Neuron (in vitro differentiated cells): ENCODE results near the gene ZNF385A.

Source experiments
- H2AFZ ChIP-seq: one replicate; pipeline ENCODE4 v1.6.1; 2013; ENCODE audit warnings: low read depth, mild to moderate bottlenecking, inconsistent platforms, low read length, moderate library complexity
- H3K27me3 ChIP-seq: one replicate; pipeline ENCODE4 v1.6.1; 2013; ENCODE audit warnings: low read length; ENCODE audit not compliant: insufficient read depth
- H3K36me3 ChIP-seq: one replicate; pipeline ENCODE4 v1.6.1; 2013; ENCODE audit warnings: low read length; ENCODE audit not compliant: insufficient read depth
- H3K4me1 ChIP-seq: one replicate; pipeline ENCODE4 v1.6.1; 2013; ENCODE audit warnings: low read length; ENCODE audit not compliant: insufficient read depth
- H3K4me3 ChIP-seq: 2 replicates; pipeline ENCODE4 v1.5.1; 2013; ENCODE audit warnings: mild to moderate bottlenecking, low read length, moderate library complexity
- H3K9me3 ChIP-seq: one replicate; pipeline ENCODE4 v1.6.1; 2013; ENCODE audit warnings: low read length

The ZNF385A gene

DNA sequence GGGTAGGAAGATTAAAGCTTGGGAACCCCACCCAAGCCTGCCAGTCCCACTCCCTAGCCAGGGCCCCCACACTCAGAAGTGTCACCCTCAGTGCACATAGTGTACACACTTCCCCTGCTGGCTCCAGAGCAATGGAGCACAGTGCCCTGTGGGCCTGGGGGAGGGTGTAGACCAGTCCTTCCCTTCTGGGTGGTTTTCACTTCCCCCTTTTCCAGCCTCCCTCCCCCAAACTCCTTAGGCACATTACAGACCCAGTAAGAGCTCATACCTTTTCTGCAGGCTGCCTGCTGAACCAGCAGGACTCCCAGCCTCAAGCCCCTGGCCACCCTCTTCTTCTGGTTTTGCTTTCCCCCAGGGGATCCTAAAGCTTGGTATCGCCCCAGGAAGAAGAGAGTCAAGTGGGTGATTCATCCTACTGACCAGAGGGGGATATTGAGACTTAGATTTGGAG, at the start of gene ZNF385A:
Gene ZNF385A (minus strand): TSS at position 143 of the 451 bp plus-strand sequence. CDS start 219 bp downstream, outside the sequence.
- H3K36me3 ChIP-seq: no peaks in the 10 kb centered on the region
- no peak within 1 kb of the TSS for H2AFZ ChIP-seq
- peaks cover 23% of the 10 kb centered on the region for H3K4me1 ChIP-seq
- peaks cover 3% of the 10 kb centered on the region for H3K27me3 ChIP-seq
- no peaks in the 10 kb centered on the region for H3K9me3 ChIP-seq
- no peak within 1 kb of the TSS for H3K4me3 ChIP-seq

- peaks cover 2% of the 10 kb centered on the region for H3K9me3 ChIP-seq
These were observed 48.3 kb upstream of the ZNF385A start for GRCh38 chr12:54432815-54433164.

GRCh38 chr12:54431911-54432814, 47.6 kb upstream of the ZNF385A start:
- Histone ChIP-seq H3K9me3 (peaks cover 2% of the 10 kb centered on the region), H3K27me3 (peaks cover 15% of the 10 kb centered on the region), H3K36me3 (no peaks in the 10 kb centered on the region), H2AFZ (no peak overlapping the region), H3K4me1 (no peaks in the 10 kb centered on the region), H3K4me3 (no peak overlapping the region)

More at GRCh38 chr12:54432815-54433164, 48.3 kb upstream of the ZNF385A start:
- no peaks in the 10 kb centered on the region for H3K4me1 ChIP-seq
- H3K4me3 ChIP-seq: no peak overlapping the region
- H2AFZ ChIP-seq: no peak overlapping the region
- peaks cover 10% of the 10 kb centered on the region for H3K27me3 ChIP-seq
- no peaks in the 10 kb centered on the region for H3K36me3 ChIP-seq

GRCh38 chr12:54430471-54431069, 46.0 kb upstream of the ZNF385A start:
- Histone ChIP-seq H3K27me3 (peaks cover 28% of the 10 kb centered on the region), H3K9me3 (peaks cover 2% of the 10 kb centered on the region), H3K4me1 (no peaks in the 10 kb centered on the region), H2AFZ (no peak overlapping the region), H3K36me3 (no peaks in the 10 kb centered on the region), H3K4me3 (no peak overlapping the region)

DNA sequence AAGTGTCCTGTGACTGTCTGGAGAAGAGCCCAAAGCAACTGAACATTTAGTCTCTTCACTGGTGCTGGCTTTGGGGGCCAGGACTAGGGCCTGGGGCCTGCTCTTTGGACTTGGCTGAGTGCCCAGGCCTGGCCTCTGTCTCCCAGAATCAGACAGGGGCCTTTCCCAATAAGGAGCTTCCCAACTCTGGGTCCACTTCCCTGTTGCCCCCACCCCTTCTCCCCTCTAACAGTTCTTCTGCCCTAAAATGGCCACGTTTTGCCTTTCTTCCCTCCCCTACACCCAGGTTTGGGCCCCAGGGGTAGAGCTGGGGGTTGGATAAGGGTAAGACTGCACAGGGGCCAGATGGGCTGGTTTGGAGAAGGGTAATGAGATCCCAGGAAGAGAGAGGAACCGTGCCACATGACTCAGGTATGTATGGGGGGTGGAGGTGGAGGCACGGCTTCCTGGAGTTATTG, 44.5 kb upstream of the ZNF385A start:
- Histone ChIP-seq H3K27me3 (peaks cover 42% of the 10 kb centered on the region), H3K9me3 (peaks cover 2% of the 10 kb centered on the region), H3K4me1 (no peaks in the 10 kb centered on the region), H3K4me3 (no peak overlapping the region), H3K36me3 (no peaks in the 10 kb centered on the region), H2AFZ (no peak overlapping the region)

DNA sequence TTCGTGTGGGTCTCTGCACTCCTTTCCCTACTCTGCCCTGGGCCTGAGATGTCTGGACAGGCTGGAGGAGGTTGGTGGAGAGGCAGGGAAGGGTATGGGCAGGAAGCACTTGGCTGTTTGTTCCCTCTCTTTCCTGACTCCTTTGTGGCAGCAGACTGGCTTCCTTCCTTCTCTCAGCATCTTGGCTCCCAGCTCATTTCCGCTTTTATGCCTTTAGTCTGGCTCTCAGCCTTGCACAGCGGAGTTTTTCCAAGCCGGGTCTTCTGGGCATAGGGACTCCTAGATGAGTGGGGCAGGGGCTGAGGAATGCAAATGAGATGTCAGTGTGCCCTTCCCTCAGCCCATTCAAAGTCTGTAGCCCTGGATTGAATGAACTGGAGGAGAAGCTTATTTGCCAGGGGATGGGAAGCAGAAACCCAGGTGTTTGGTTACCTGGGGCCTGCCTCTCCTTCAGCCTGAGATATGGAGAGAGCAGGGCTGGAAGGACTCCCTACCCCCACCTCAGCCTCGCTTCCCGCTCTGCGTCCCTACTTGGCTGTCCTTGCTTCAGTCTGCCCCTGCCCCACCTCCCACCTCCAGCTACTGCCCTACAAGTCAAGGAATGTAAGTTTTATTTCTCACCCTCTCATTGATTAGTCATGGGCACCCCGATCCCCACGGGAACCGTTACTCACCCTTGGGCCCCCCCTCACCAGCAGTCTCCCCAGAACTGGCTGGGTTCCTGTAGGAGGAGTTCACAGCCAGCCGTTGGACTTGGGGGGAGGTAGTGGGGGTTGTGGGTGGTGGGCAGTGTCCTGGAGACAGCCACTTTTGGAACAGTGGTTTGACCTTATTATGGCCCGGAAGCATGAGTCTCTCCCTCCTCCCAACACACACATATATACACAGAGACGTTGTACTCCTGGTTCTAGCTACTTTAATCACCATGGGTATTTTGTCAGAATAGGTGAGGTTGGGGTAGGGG, 43.8 kb upstream of the ZNF385A start:
- Histone ChIP-seq H3K4me3 (no peak overlapping the region), H3K9me3 (peaks cover 2% of the 10 kb centered on the region), H3K36me3 (no peaks in the 10 kb centered on the region), H3K27me3 (peaks cover 45% of the 10 kb centered on the region), H2AFZ (no peak overlapping the region), H3K4me1 (no peaks in the 10 kb centered on the region)

DNA sequence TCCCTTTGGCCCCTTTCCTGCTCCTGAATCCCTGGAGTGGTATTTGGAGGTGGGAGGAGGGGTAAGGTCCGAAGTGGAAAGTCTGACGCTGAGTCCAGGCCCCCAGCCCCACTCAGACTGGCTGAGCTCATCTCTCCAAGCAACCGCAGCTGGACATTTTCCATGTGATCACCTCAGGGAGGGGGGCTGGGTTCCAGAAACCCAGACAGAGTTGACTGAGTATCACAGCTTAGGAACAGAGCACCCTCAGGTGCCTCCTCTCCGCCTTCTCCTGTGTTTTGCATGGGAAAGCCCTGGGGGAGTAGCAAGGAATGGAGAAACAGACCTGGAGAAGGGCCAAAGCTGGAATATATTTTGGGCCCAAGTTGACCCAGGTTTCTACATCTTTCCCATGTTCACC, 42.6 kb upstream of the ZNF385A start:
- Histone ChIP-seq H3K4me1 (no peaks in the 10 kb centered on the region), H3K36me3 (no peaks in the 10 kb centered on the region)

DNA sequence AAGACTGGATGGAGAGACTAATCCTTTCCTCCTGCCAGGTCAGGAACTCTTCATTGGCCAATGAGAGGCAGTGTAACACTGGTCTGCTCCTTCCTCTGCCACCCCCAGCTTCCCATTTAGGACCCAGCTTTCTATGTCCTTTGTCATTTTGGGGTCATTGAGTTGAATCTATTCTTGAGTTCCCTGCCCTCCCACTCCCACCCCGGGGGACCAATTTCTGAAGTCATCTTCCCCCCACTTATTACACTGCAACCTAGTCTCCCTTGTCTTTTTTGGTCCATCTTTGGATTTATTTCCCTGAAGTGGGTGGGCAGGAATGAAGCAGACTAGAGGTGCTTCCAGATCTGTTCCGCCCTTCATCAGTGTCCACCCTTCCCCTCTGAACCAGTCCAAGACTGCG, 42.2 kb upstream of the ZNF385A start:
- Histone ChIP-seq H2AFZ (no peak overlapping the region), H3K27me3 (peaks cover 50% of the 10 kb centered on the region), H3K36me3 (no peaks in the 10 kb centered on the region), H3K4me3 (no peak overlapping the region), H3K9me3 (peaks cover 2% of the 10 kb centered on the region), H3K4me1 (no peaks in the 10 kb centered on the region)

More for the DNA sequence above, 42.6 kb upstream of the ZNF385A start:
- Histone ChIP-seq H3K9me3 (peaks cover 2% of the 10 kb centered on the region), H3K4me3 (no peak overlapping the region), H3K27me3 (peaks cover 45% of the 10 kb centered on the region), H2AFZ (no peak overlapping the region)

GRCh38 chr12:54425702-54426101, 41.2 kb upstream of the ZNF385A start:
- Histone ChIP-seq H3K27me3 (peaks cover 59% of the 10 kb centered on the region), H3K4me1 (no peaks in the 10 kb centered on the region), H3K9me3 (peaks cover 2% of the 10 kb centered on the region), H2AFZ (no peak overlapping the region), H3K36me3 (no peaks in the 10 kb centered on the region), H3K4me3 (no peak overlapping the region)

DNA sequence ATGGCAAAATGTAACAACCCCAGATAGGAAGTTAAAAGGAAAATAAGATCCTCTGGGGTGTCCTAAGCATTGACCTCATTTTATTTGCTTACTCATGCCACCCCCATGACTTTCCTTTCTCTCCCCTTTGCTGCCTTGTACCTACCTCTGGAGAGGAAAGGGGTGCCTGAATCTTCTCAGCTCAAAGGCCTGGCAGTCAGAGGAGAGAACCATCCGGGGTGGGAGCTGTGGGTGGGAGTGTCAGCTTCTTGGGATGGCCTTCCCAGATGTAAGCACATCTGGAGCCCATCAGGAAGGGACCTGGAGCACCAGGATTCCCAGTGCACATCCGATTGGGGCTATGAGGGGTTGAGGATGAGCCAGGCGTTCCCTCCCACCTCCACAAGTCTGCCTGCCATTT, 39.7 kb upstream of the ZNF385A start:
- Histone ChIP-seq H3K9me3 (peaks cover 2% of the 10 kb centered on the region), H3K4me3 (no peak overlapping the region), H3K4me1 (no peaks in the 10 kb centered on the region), H3K36me3 (no peaks in the 10 kb centered on the region), H2AFZ (no peak overlapping the region), H3K27me3 (peaks cover 73% of the 10 kb centered on the region)

GRCh38 chr12:54423816-54424150, 39.2 kb upstream of the ZNF385A start:
- no peak overlapping the region for H2AFZ ChIP-seq
- no peaks in the 10 kb centered on the region for H3K4me1 ChIP-seq
- peaks cover 2% of the 10 kb centered on the region for H3K9me3 ChIP-seq
- peaks cover 73% of the 10 kb centered on the region for H3K27me3 ChIP-seq
- H3K4me3 ChIP-seq: no peak overlapping the region
- no peaks in the 10 kb centered on the region for H3K36me3 ChIP-seq

- Histone ChIP-seq H3K4me3 (no peak overlapping the region), H3K9me3 (no peaks in the 10 kb centered on the region), H3K36me3 (no peaks in the 10 kb centered on the region), H2AFZ (no peak overlapping the region), H3K4me1 (peaks cover 10% of the 10 kb centered on the region), H3K27me3 (peaks cover 69% of the 10 kb centered on the region)
These were observed 37.3 kb upstream of the ZNF385A start for GRCh38 chr12:54421879-54422250.
